ENCODE data around the gene EMID1. TPM values are rescaled to one million over a fixed set of nuclear protein-coding genes. Genes with fewer than 3 reads are reported as not detected.

EMID1 gene
- total and polyA plus RNA-seq, 4 donors, result 4.9 to 30.2 (median 8.4) TPM

GRCh38 chr22:29203488-29204454, 1.9 kb upstream of the EMID1 start:
- DNase-seq (no peak), ATAC-seq (ENCODE audit: insufficient read depth, low FRiP score) (no peak)
- Histone ChIP-seq H3K4me3 (no peak overlapping the region), H3K9me3 (ENCODE audit: control insufficient read depth in 4 of 4, insufficient read depth in 3 of 4, low read length in 3 of 4) (no peaks in the 10 kb centered on the region), H3K9ac (ENCODE audit: insufficient read depth in 1 of 2, low read length in 2 of 2) (no peak overlapping the region), H3K4me1 (ENCODE audit: control insufficient read depth in 5 of 5, insufficient read depth in 5 of 5, low read length in 5 of 5) (peaks cover 0 to 51% (median 15%) of the 10 kb centered on the region in 5 donors), H3K36me3 (ENCODE audit: control insufficient read depth in 4 of 4, insufficient read depth in 4 of 4, low read length in 4 of 4) (no peaks in the 10 kb centered on the region), H3K27me3 (ENCODE audit: control insufficient read depth in 3 of 3, insufficient read depth in 3 of 3, low read length in 2 of 3) (no peaks in the 10 kb centered on the region), H3K27ac (ENCODE audit: low read depth in 1 of 2, low read length in 1 of 2) (peak overlapping the region in 1 of 2 donors; percentile 79)
- 60 to 72% methylated on average over 9 of the region's 9 CpGs for WGBS, 2 donors
- TF ChIP-seq CTCF (IDR thresholded peaks at IDR 0.05; ENCODE audit: control extremely low read depth, extremely low read depth), result no peak

GRCh38 chr22:29204455-29205183, 1.1 kb upstream of the EMID1 start:
- H3K9me3 ChIP-seq (ENCODE audit: control insufficient read depth in 4 of 4, insufficient read depth in 3 of 4, low read length in 3 of 4), result no peaks in the 10 kb centered on the region
- peaks cover 0 to 1% (median 0%) of the 10 kb centered on the region in 4 donors for H3K36me3 ChIP-seq (ENCODE audit: control insufficient read depth in 4 of 4, insufficient read depth in 4 of 4, low read length in 4 of 4)
- peak overlapping the region in 1 of 2 donors; percentile 65 for H3K27ac ChIP-seq (ENCODE audit: low read depth in 1 of 2, low read length in 1 of 2)
- DNase-seq, result no peak
- H3K4me1 ChIP-seq (ENCODE audit: control insufficient read depth in 5 of 5, insufficient read depth in 5 of 5, low read length in 5 of 5), result peaks cover 0 to 60% (median 15%) of the 10 kb centered on the region in 5 donors
- H3K9ac ChIP-seq (ENCODE audit: insufficient read depth in 1 of 2, low read length in 2 of 2), result no peak overlapping the region
- no peak for ATAC-seq (ENCODE audit: insufficient read depth, low FRiP score)
- H3K4me3 ChIP-seq, result no peak overlapping the region
- 71 to 73% methylated on average over 8 of the region's 8 CpGs for WGBS, 2 donors
- TF ChIP-seq CTCF (IDR thresholded peaks at IDR 0.05; ENCODE audit: control extremely low read depth, extremely low read depth), result no peak
- no peaks in the 10 kb centered on the region for H3K27me3 ChIP-seq (ENCODE audit: control insufficient read depth in 3 of 3, insufficient read depth in 3 of 3, low read length in 2 of 3)

GRCh38 chr22:29205252-29205593, 473 bp upstream of the EMID1 start:
- Histone ChIP-seq H3K36me3 (ENCODE audit: control insufficient read depth in 4 of 4, insufficient read depth in 4 of 4, low read length in 4 of 4) (peaks cover 0 to 3% (median 0%) of the 10 kb centered on the region in 4 donors), H3K27ac (ENCODE audit: low read depth in 1 of 2, low read length in 1 of 2) (peak overlapping the region in 1 of 2 donors; percentile 65)

More at GRCh38 chr22:29205252-29205593, 473 bp upstream of the EMID1 start:
- Histone ChIP-seq H3K4me3 (peak overlapping the region; percentile 23), H3K9ac (ENCODE audit: insufficient read depth in 1 of 2, low read length in 2 of 2) (no peak overlapping the region), H3K27me3 (ENCODE audit: control insufficient read depth in 3 of 3, insufficient read depth in 3 of 3, low read length in 2 of 3) (no peaks in the 10 kb centered on the region), H3K4me1 (ENCODE audit: control insufficient read depth in 5 of 5, insufficient read depth in 5 of 5, low read length in 5 of 5) (peaks cover 0 to 62% (median 15%) of the 10 kb centered on the region in 5 donors), H3K9me3 (ENCODE audit: control insufficient read depth in 4 of 4, insufficient read depth in 3 of 4, low read length in 3 of 4) (no peaks in the 10 kb centered on the region)
- 55 to 63% methylated on average over 11 of the region's 11 CpGs for WGBS, 2 donors
- ATAC-seq (ENCODE audit: insufficient read depth, low FRiP score) (no peak), DNase-seq (no peak)
- no peak for TF ChIP-seq CTCF (IDR thresholded peaks at IDR 0.05; ENCODE audit: control extremely low read depth, extremely low read depth)
